ENCODE data around the gene AFP. TPM values are rescaled to one million over a fixed set of nuclear protein-coding genes. Genes with fewer than 3 reads are reported as not detected.
"Not testable (repeated sequence)": the region's sequence is repeated elsewhere in the genome, so short reads cannot be mapped to it uniquely, and the experiment has no call there.

Gene AFP
- not detected for total RNA-seq
- not detected for polyA plus RNA-seq

GRCh38 chr4:73435984-73436383, at the start of gene AFP:
AFP (plus strand) TSS chr4:73436221; CDS start chr4:73436263, 42 bp downstream.
- no peak within 1 kb of the TSS for H3K27ac ChIP-seq (ENCODE audit: insufficient read depth, low read length, poor library complexity, severe bottlenecking)
- H3K27ac Mint-ChIP-seq: no peak within 1 kb of the TSS
- no peak within 1 kb of the TSS for H3K4me3 Mint-ChIP-seq
- no peaks in the 10 kb centered on the region for H3K36me3 ChIP-seq (ENCODE audit: control insufficient read depth, insufficient read depth, low read length)
- ATAC-seq (ENCODE audit: low read depth in 2 of 2): no peak
- no peaks in the 10 kb centered on the region for H3K27me3 Mint-ChIP-seq
- no peak for DNase-seq
- no peaks in the 10 kb centered on the region for H3K36me3 Mint-ChIP-seq
- no peak within 1 kb of the TSS for H3K4me3 ChIP-seq (ENCODE audit: low read depth, low read length)
- no peaks in the 10 kb centered on the region for H3K27me3 ChIP-seq (ENCODE audit: control insufficient read depth, insufficient read depth, low read length)
- no peaks in the 10 kb centered on the region for H3K9me3 ChIP-seq (ENCODE audit: control insufficient read depth in 2 of 2, low read length in 2 of 2)
- no peaks in the 10 kb centered on the region for H3K9me3 Mint-ChIP-seq
- H3K4me1 ChIP-seq (ENCODE audit: control insufficient read depth, insufficient read depth, low read length, poor library complexity, severe bottlenecking): no peaks in the 10 kb centered on the region
- H3K4me1 Mint-ChIP-seq: no peaks in the 10 kb centered on the region

GRCh38 chr4:73387552-73387951, 48.5 kb upstream of the AFP start:
- ATAC-seq (ENCODE audit: low read depth in 2 of 2): no peak
- no peaks in the 10 kb centered on the region for H3K27me3 Mint-ChIP-seq
- Histone ChIP-seq H3K4me3 (ENCODE audit: low read depth, low read length) (no peak overlapping the region), H3K27me3 (ENCODE audit: control insufficient read depth, insufficient read depth, low read length) (no peaks in the 10 kb centered on the region), H3K9me3 (ENCODE audit: control insufficient read depth in 2 of 2, low read length in 2 of 2) (no peaks in the 10 kb centered on the region), H3K36me3 (ENCODE audit: control insufficient read depth, insufficient read depth, low read length) (no peaks in the 10 kb centered on the region), H3K4me1 (ENCODE audit: control insufficient read depth, insufficient read depth, low read length, poor library complexity, severe bottlenecking) (no peaks in the 10 kb centered on the region), H3K27ac (ENCODE audit: insufficient read depth, low read length, poor library complexity, severe bottlenecking) (no peak overlapping the region)
- no peaks in the 10 kb centered on the region for H3K4me1 Mint-ChIP-seq
- H3K27ac Mint-ChIP-seq: no peak overlapping the region
- H3K36me3 Mint-ChIP-seq: no peaks in the 10 kb centered on the region
- H3K9me3 Mint-ChIP-seq: peaks cover 0 to 8% (median 5%) of the 10 kb centered on the region in 7 donors
- DNase-seq: no peak
- no peak overlapping the region for H3K4me3 Mint-ChIP-seq

- Mint-ChIP-seq H3K27ac (no peak overlapping the region), H3K27me3 (no peaks in the 10 kb centered on the region), H3K4me1 (no peaks in the 10 kb centered on the region), H3K36me3 (no peaks in the 10 kb centered on the region), H3K4me3 (no peak overlapping the region), H3K9me3 (peaks cover 0 to 8% (median 5%) of the 10 kb centered on the region in 7 donors)
- Histone ChIP-seq H3K4me1 (ENCODE audit: control insufficient read depth, insufficient read depth, low read length, poor library complexity, severe bottlenecking) (no peaks in the 10 kb centered on the region), H3K4me3 (ENCODE audit: low read depth, low read length) (no peak overlapping the region), H3K27ac (ENCODE audit: insufficient read depth, low read length, poor library complexity, severe bottlenecking) (no peak overlapping the region), H3K36me3 (ENCODE audit: control insufficient read depth, insufficient read depth, low read length) (no peaks in the 10 kb centered on the region), H3K9me3 (ENCODE audit: control insufficient read depth in 2 of 2, low read length in 2 of 2) (no peaks in the 10 kb centered on the region), H3K27me3 (ENCODE audit: control insufficient read depth, insufficient read depth, low read length) (no peaks in the 10 kb centered on the region)
- DNase-seq (no peak), ATAC-seq (ENCODE audit: low read depth in 2 of 2) (no peak)
These were observed 47.1 kb upstream of the AFP start for GRCh38 chr4:73388887-73389286.

- H3K4me3 Mint-ChIP-seq; H3K27ac Mint-ChIP-seq; ATAC-seq (ENCODE audit: low read depth in 2 of 2); H3K4me1 Mint-ChIP-seq; H3K36me3 ChIP-seq (ENCODE audit: control insufficient read depth, insufficient read depth, low read length); H3K4me3 ChIP-seq (ENCODE audit: low read depth, low read length); H3K4me1 ChIP-seq (ENCODE audit: control insufficient read depth, insufficient read depth, low read length, poor library complexity, severe bottlenecking); H3K27ac ChIP-seq (ENCODE audit: insufficient read depth, low read length, poor library complexity, severe bottlenecking); H3K36me3 Mint-ChIP-seq; H3K9me3 ChIP-seq (ENCODE audit: control insufficient read depth in 2 of 2, low read length in 2 of 2); H3K27me3 ChIP-seq (ENCODE audit: control insufficient read depth, insufficient read depth, low read length); H3K9me3 Mint-ChIP-seq; DNase-seq; H3K27me3 Mint-ChIP-seq: not testable (repeated sequence)
These were observed 46.4 kb upstream of the AFP start for GRCh38 chr4:73389663-73390062.

GRCh38 chr4:73391774-73392173, 44.2 kb upstream of the AFP start:
- H3K4me3 ChIP-seq (ENCODE audit: low read depth, low read length): no peak overlapping the region
- ATAC-seq (ENCODE audit: low read depth in 2 of 2): no peak
- Mint-ChIP-seq H3K27ac (no peak overlapping the region), H3K4me1 (no peaks in the 10 kb centered on the region), H3K4me3 (no peak overlapping the region), H3K36me3 (no peaks in the 10 kb centered on the region), H3K9me3 (peaks cover 0 to 4% (median 0%) of the 10 kb centered on the region in 7 donors), H3K27me3 (no peaks in the 10 kb centered on the region)
- H3K9me3 ChIP-seq (ENCODE audit: control insufficient read depth in 2 of 2, low read length in 2 of 2): no peaks in the 10 kb centered on the region
- H3K27ac ChIP-seq (ENCODE audit: insufficient read depth, low read length, poor library complexity, severe bottlenecking): no peak overlapping the region
- DNase-seq: no peak
- H3K36me3 ChIP-seq (ENCODE audit: control insufficient read depth, insufficient read depth, low read length): no peaks in the 10 kb centered on the region
- H3K4me1 ChIP-seq (ENCODE audit: control insufficient read depth, insufficient read depth, low read length, poor library complexity, severe bottlenecking): no peaks in the 10 kb centered on the region
- no peaks in the 10 kb centered on the region for H3K27me3 ChIP-seq (ENCODE audit: control insufficient read depth, insufficient read depth, low read length)

- no peaks in the 10 kb centered on the region for H3K27me3 ChIP-seq (ENCODE audit: control insufficient read depth, insufficient read depth, low read length)
- ATAC-seq (ENCODE audit: low read depth in 2 of 2) (no peak), DNase-seq (no peak)
- no peaks in the 10 kb centered on the region for H3K36me3 ChIP-seq (ENCODE audit: control insufficient read depth, insufficient read depth, low read length)
- Mint-ChIP-seq H3K27ac (no peak overlapping the region), H3K27me3 (peaks cover 6% of the 10 kb centered on the region), H3K4me1 (no peaks in the 10 kb centered on the region), H3K4me3 (no peak overlapping the region), H3K36me3 (no peaks in the 10 kb centered on the region), H3K9me3 (peaks cover 0 to 2% (median 0%) of the 10 kb centered on the region in 7 donors)
- H3K4me1 ChIP-seq (ENCODE audit: control insufficient read depth, insufficient read depth, low read length, poor library complexity, severe bottlenecking): no peaks in the 10 kb centered on the region
- no peak overlapping the region for H3K27ac ChIP-seq (ENCODE audit: insufficient read depth, low read length, poor library complexity, severe bottlenecking)
- H3K9me3 ChIP-seq (ENCODE audit: control insufficient read depth in 2 of 2, low read length in 2 of 2): no peaks in the 10 kb centered on the region
- no peak overlapping the region for H3K4me3 ChIP-seq (ENCODE audit: low read depth, low read length)
These were observed 43.1 kb upstream of the AFP start for GRCh38 chr4:73392936-73393335.

- H3K4me3 Mint-ChIP-seq: no peak overlapping the region
These were observed 39.7 kb upstream of the AFP start for GRCh38 chr4:73396304-73396703.

GRCh38 chr4:73396993-73397972, 38.7 kb upstream of the AFP start:
- Mint-ChIP-seq H3K36me3 (no peaks in the 10 kb centered on the region), H3K4me1 (no peaks in the 10 kb centered on the region)
- H3K27me3 ChIP-seq (ENCODE audit: control insufficient read depth, insufficient read depth, low read length): no peaks in the 10 kb centered on the region

More at GRCh38 chr4:73396304-73396703, 39.7 kb upstream of the AFP start:
- Mint-ChIP-seq H3K27me3 (peaks cover 12% of the 10 kb centered on the region), H3K27ac (no peak overlapping the region), H3K36me3 (no peaks in the 10 kb centered on the region), H3K9me3 (peaks cover 0 to 2% (median 0%) of the 10 kb centered on the region in 7 donors), H3K4me1 (no peaks in the 10 kb centered on the region)
- no peaks in the 10 kb centered on the region for H3K9me3 ChIP-seq (ENCODE audit: control insufficient read depth in 2 of 2, low read length in 2 of 2)
- no peaks in the 10 kb centered on the region for H3K4me1 ChIP-seq (ENCODE audit: control insufficient read depth, insufficient read depth, low read length, poor library complexity, severe bottlenecking)
- DNase-seq: no peak
- H3K27me3 ChIP-seq (ENCODE audit: control insufficient read depth, insufficient read depth, low read length): no peaks in the 10 kb centered on the region
- no peaks in the 10 kb centered on the region for H3K36me3 ChIP-seq (ENCODE audit: control insufficient read depth, insufficient read depth, low read length)
- ATAC-seq (ENCODE audit: low read depth in 2 of 2): no peak
- no peak overlapping the region for H3K27ac ChIP-seq (ENCODE audit: insufficient read depth, low read length, poor library complexity, severe bottlenecking)
- no peak overlapping the region for H3K4me3 ChIP-seq (ENCODE audit: low read depth, low read length)

More at GRCh38 chr4:73396993-73397972, 38.7 kb upstream of the AFP start:
- no peak overlapping the region for H3K27ac Mint-ChIP-seq
- peaks cover 12% of the 10 kb centered on the region for H3K27me3 Mint-ChIP-seq
- no peaks in the 10 kb centered on the region for H3K9me3 ChIP-seq (ENCODE audit: control insufficient read depth in 2 of 2, low read length in 2 of 2)
- H3K36me3 ChIP-seq (ENCODE audit: control insufficient read depth, insufficient read depth, low read length): no peaks in the 10 kb centered on the region
- H3K27ac ChIP-seq (ENCODE audit: insufficient read depth, low read length, poor library complexity, severe bottlenecking): no peak overlapping the region
- no peaks in the 10 kb centered on the region for H3K4me1 ChIP-seq (ENCODE audit: control insufficient read depth, insufficient read depth, low read length, poor library complexity, severe bottlenecking)
- H3K4me3 Mint-ChIP-seq: no peak overlapping the region
- DNase-seq (no peak), ATAC-seq (ENCODE audit: low read depth in 2 of 2) (no peak)
- H3K9me3 Mint-ChIP-seq: peaks cover 0 to 2% (median 0%) of the 10 kb centered on the region in 7 donors
- no peak overlapping the region for H3K4me3 ChIP-seq (ENCODE audit: low read depth, low read length)
